NB4 (cell line): ENCODE data around the gene PFAS.

Experiments
- CTCF ChIP-seq: IDR thresholded peaks from one replicate; pipeline ENCODE4 v1.5.1; 2012; ENCODE audit warnings: low read depth, low read length
- MYC ChIP-seq: IDR thresholded peaks from 2 replicates; pipeline ENCODE4 v1.6.1; 2011; ENCODE audit warnings: low read depth, low read length

DNA sequence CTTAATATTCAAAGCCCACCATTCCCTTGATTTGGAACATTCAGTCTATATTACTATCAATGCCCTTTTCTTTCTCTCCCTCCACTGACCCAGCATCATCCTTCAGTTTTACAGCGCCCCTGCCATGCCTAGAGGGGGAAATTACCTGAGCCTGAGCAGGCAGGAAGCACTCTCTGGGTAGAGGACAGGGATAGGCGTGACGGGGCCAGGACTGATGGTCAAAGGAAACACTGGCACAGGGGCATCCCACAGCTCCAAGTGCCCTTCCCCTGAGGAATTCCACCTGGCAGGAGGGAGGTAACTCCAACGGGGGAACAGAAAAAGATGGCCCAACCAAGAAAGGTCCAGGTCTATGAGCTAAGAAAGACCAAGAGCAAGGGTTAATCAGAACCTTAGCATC, 11.2 kb upstream of the PFAS start:
- TF ChIP-seq MYC (no peak), CTCF (no peak)
